Lung (tissue), 12 donors: ENCODE data around the gene FBXW2. TPM values are rescaled to one million over a fixed set of nuclear protein-coding genes. Genes with fewer than 3 reads are reported as not detected.

ENCODE experiments used
- ATAC-seq: fragments of 200-7000 bp; cut with Tn5 transposase; one replicate; pipeline ENCODE4 v1.9.1; 2020; ENCODE audit warnings: moderate number of reproducible peaks; ENCODE audit not compliant: insufficient read depth, low FRiP score
- DNase-seq, 3 donors: peaks; one replicate each; pipeline ENCODE4 v3.0.0-alpha.2; 2013 to 2017
- H3K27ac ChIP-seq, 2 donors: one replicate each; pipeline ENCODE4 v1.5.1; 2013; ENCODE audit warnings: mild to moderate bottlenecking in 2 of 2, moderate library complexity in 2 of 2, control low read depth in 1 of 2, inconsistent platforms in 1 of 2, low read depth in 1 of 2, low read length in 1 of 2
- H3K27me3 ChIP-seq, 3 donors: one replicate each; pipeline ENCODE4 v1.5.1; 2013; ENCODE audit warnings: low read length in 2 of 3; ENCODE audit not compliant: control insufficient read depth in 3 of 3, insufficient read depth in 3 of 3
- H3K36me3 ChIP-seq, 4 donors: one replicate each; pipeline ENCODE4 v1.5.1; 2013; ENCODE audit warnings: low read length in 4 of 4, mild to moderate bottlenecking in 1 of 4, moderate library complexity in 1 of 4; ENCODE audit not compliant: control insufficient read depth in 4 of 4, insufficient read depth in 4 of 4
- H3K4me1 ChIP-seq, 5 donors: one replicate each; pipeline ENCODE4 v1.5.1; 2013; ENCODE audit warnings: low read length in 5 of 5, mild to moderate bottlenecking in 2 of 5, moderate library complexity in 1 of 5; ENCODE audit not compliant: control insufficient read depth in 5 of 5, insufficient read depth in 5 of 5
- H3K4me3 ChIP-seq: one replicate; pipeline ENCODE4 v1.5.1; 2013; ENCODE audit warnings: mild to moderate bottlenecking, control low read depth, moderate library complexity
- H3K9ac ChIP-seq, 2 donors: one replicate each; pipeline ENCODE4 v1.5.1; 2013; ENCODE audit warnings: low read length in 2 of 2, control low read depth in 1 of 2; ENCODE audit not compliant: insufficient read depth in 1 of 2
- H3K9me3 ChIP-seq, 4 donors: one replicate each; pipeline ENCODE4 v1.5.1; 2013; ENCODE audit warnings: low read length in 3 of 4, mild to moderate bottlenecking in 1 of 4, moderate library complexity in 1 of 4; ENCODE audit not compliant: control insufficient read depth in 4 of 4, insufficient read depth in 3 of 4
- CTCF ChIP-seq: IDR thresholded peaks from 2 replicates; pipeline ENCODE4 v1.5.1; 2012; ENCODE audit warnings: mild to moderate bottlenecking; ENCODE audit errors: control extremely low read depth, extremely low read depth
- WGBS, 2 donors: extraction: QIAGEN DNeasy Blood & Tissue Kit; methylation state at CpG; one replicate each; pipeline ENCODE4 v1.1.7; 2013; 5-methylcytosine and 5-hydroxymethylcytosine counted together
- polyA plus RNA-seq, 2 donors: library from polyadenylated mRNA; stranded (reverse); fragments of 200-250 nt; gene quantifications; one replicate each; pipeline ENCODE4 v1.2.1, GENCODE V29; 2013
- total RNA-seq, 2 donors: library from RNA; depleted of rRNA in 1 of 2; stranded (reverse); fragments of >200 nt in 1 of 2; gene quantifications; one replicate each; pipeline ENCODE4 v1.2.1, GENCODE V29; 2014 to 2021
- donor health status: control.
- donor health status: control.
- donor health status: Bipolar disorder and iron deficiency.
- donor health status: healthy.
- donor health status: DM: yes; HTN: yes; CAD: no.

The FBXW2 gene
- total and polyA plus RNA-seq, 4 donors, result 12.9 to 86.5 (median 48.2) TPM

- ATAC-seq, result no peak
- no peaks in the 10 kb centered on the region for H3K36me3 ChIP-seq
- H3K4me3 ChIP-seq, result no peak overlapping the region
- TF ChIP-seq CTCF, result no peak
- no peaks in the 10 kb centered on the region for H3K27me3 ChIP-seq
- WGBS, 2 donors, result 97 to 98% methylated on average over 7 of the region's 7 CpGs
- no peak overlapping the region for H3K27ac ChIP-seq
- no peaks in the 10 kb centered on the region for H3K4me1 ChIP-seq
- peaks cover 0 to 10% (median 1%) of the 10 kb centered on the region in 4 donors for H3K9me3 ChIP-seq
- H3K9ac ChIP-seq, result no peak overlapping the region
- no peak for DNase-seq
Observed at GRCh38 chr9:120801441-120801840, 8.2 kb upstream of the FBXW2 start.

GRCh38 chr9:120791161-120791560 lies 2.1 kb downstream of the FBXW2 start:
- no peak for ATAC-seq
- Histone ChIP-seq H3K27me3 (no peaks in the 10 kb centered on the region), H3K4me3 (no peak overlapping the region), H3K4me1 (peaks cover 0 to 22% (median 7%) of the 10 kb centered on the region in 5 donors), H3K36me3 (peaks cover 1 to 20% (median 9%) of the 10 kb centered on the region in 4 donors), H3K9me3 (no peaks in the 10 kb centered on the region), H3K27ac (no peak overlapping the region), H3K9ac (no peak overlapping the region)
- no peak for DNase-seq
- WGBS, 2 donors, result 79 to 81% methylated on average over 3 of the region's 3 CpGs
- no peak for TF ChIP-seq CTCF

- H3K4me3 ChIP-seq, result no peak overlapping the region
- H3K9ac ChIP-seq, result no peak overlapping the region
- TF ChIP-seq CTCF, result no peak
- peaks cover 6 to 23% (median 10%) of the 10 kb centered on the region in 4 donors for H3K36me3 ChIP-seq
- H3K27ac ChIP-seq, result peak overlapping the region in 1 of 2 donors; percentile 22
- H3K9me3 ChIP-seq, result no peaks in the 10 kb centered on the region
- WGBS, 2 donors, result 54 to 56% methylated on average over 4 of the region's 4 CpGs
- ATAC-seq (no peak), DNase-seq (no peak)
- no peaks in the 10 kb centered on the region for H3K27me3 ChIP-seq
- H3K4me1 ChIP-seq, result peaks cover 0 to 15% (median 4%) of the 10 kb centered on the region in 5 donors
Observed at GRCh38 chr9:120787933-120788332, 5.3 kb downstream of the FBXW2 start.

- Histone ChIP-seq H3K9ac (no peak overlapping the region), H3K27ac (no peak overlapping the region), H3K9me3 (no peaks in the 10 kb centered on the region), H3K27me3 (no peaks in the 10 kb centered on the region), H3K36me3 (peaks cover 5 to 16% (median 8%) of the 10 kb centered on the region in 4 donors), H3K4me1 (peaks cover 0 to 3% (median 0%) of the 10 kb centered on the region in 5 donors), H3K4me3 (no peak overlapping the region)
- WGBS, 2 donors, result 51 to 66% methylated on average over 2 of the region's 2 CpGs
- no peak for ATAC-seq
- DNase-seq, result no peak
- TF ChIP-seq CTCF, result no peak
Observed at GRCh38 chr9:120783602-120784047, 9.6 kb downstream of the FBXW2 start.
